Measurements from ENCODE around the gene ABLIM2.
A peak's percentile ranks its signal among the peaks of the same experiment; 100 is the strongest.

ABLIM2 gene

GRCh38 chr4:8070736-8071718 is 87.6 kb downstream of the ABLIM2 start:
- DNase-seq (ENCODE audit: low spot score): no peak

DNA sequence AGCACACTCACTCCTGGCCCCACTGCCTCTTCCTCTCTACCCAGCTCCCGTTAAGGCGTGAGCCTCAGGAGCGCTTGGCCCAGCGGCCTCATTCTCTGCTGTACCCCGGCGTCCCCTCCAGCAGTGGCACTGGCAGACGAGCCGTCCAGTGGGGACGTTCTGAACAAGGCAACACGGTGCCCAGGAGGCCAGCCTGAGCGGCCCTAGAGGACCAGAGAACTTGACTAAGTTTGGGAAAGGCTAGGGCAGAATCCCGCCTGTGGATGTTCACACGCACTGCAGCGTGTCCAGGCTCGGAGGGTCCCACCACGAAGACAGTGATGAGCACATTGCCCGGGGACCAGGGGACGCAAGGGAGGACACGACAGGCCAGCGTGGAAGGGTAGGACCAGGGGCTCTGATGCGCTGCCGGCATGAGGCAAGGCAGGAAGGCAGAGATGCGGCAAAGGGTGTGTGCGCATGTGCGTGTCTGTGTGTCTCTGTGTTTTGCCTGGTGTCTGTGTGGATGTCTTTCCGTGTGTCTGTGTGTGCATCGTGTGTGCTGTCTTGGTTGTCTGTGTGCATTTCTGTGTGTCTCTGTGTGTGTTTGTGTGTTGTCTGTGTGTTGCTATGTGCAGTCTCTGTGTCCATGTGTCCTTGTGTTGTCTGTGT is 89.4 kb downstream of the ABLIM2 start:
- no peak for DNase-seq (ENCODE audit: low spot score)

GRCh38 chr4:8067945-8068896 is 90.4 kb downstream of the ABLIM2 start:
- DNase-seq (ENCODE audit: low spot score): no peak

DNA sequence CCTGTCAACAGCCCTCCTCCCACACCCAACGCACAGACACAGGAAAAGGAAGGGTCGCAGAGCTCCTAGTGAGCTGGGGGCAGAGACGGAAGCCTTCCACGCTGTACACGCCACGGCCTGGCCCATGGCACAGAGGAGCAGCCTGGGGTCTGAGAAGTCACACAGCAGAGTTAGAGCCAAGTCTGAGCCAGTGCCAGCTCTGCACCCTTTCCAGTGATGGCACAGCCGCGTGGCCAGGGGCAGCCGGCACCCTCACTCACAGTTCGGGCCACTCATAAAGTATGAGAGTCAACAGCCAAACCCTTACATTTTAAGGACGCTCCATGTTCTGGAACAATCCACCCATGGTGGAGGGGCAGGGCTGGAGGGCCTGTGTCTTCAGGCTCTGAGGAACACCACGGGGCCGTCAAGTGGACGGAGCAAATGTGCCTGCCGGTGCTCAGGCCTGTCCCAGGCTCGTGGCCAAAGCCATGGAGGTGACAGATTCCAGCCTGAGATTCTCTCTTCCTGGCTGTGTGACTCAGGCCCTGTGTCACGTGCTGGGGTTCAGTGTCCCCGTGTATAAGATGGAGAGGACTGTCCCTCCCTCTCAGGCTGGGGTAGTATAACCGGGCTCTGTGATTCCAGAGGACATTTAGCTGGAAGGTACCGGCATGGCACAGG is 91.2 kb downstream of the ABLIM2 start:
- no peak for DNase-seq (ENCODE audit: low spot score)

DNA sequence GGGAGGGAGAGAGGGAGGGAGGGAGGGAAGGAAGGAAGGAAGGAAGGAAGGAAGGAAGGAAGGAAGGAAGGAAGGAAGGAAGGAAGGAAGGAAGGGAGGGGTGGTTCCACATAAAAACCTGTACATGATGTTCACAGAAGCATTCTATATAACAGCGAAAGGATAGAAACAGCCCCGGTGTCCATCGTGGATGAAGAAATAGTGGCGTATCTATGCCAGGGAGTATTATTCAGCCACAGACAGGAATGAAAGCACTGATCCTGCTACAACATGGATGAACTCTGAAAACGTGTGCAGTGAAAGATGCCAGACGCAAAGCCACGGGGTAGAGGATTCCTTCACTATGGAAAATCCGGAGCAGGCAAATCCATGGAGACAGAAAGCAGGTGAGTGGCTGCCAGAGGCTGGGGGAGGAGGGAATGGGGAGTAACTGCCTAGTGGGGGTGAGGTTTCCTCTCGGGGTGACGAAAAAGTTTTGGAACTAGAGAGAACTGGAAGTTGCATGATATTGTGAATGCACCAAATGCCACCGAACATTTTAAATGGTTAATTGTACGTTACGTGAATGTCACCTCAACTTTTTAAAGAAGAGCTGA is 92.2 kb downstream of the ABLIM2 start:
- no peak for DNase-seq (ENCODE audit: low spot score)

DNA sequence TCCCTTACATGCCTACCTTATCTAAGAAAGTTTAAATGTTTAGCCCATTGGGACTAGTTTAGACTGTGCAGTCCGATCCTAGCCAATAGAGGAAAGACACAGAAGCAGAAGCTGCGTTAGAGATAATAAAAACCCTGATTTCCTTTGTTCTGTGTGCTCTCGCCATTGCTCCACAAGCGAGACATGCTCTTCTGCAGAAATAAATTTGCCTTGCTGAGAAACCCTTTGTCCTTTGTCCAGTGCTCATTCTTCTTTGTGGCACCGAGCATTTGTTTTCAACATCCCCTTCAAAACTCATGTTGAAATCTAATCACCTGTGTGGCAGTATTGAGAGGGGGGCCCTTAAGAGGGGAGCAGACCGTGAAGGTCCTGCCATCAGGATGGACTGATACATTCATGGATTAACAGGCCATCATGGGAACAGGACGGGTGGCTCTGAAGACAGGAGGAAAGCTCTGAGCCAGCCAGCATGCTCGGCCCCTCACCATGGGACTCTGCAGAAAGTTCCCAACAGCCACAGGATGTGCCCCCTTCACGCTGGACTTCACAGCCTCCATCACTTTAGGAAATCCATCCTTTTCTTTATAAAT is 94.5 kb downstream of the ABLIM2 start:
- no peak for DNase-seq (ENCODE audit: low spot score)

DNA sequence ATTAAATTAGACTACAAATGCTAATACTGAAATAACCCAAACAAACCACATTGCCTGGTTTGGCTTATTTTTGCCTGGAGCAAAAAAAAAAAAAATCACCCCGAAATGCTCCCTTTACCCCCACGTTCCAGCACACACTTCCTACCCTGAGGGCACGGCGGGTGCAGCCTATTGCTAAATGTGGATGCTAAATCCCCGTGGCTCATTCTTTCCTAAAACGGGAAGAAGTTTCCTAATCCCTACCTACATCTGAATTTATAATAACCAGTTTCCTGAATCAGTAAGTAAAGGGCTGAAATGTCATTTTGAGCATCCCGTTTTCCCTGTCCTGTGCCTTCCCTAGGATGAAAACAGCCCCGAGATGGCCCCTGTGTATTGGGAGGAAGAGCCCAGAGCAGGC is 97.0 kb downstream of the ABLIM2 start:
- DNase-seq (ENCODE audit: low spot score): no peak

DNA sequence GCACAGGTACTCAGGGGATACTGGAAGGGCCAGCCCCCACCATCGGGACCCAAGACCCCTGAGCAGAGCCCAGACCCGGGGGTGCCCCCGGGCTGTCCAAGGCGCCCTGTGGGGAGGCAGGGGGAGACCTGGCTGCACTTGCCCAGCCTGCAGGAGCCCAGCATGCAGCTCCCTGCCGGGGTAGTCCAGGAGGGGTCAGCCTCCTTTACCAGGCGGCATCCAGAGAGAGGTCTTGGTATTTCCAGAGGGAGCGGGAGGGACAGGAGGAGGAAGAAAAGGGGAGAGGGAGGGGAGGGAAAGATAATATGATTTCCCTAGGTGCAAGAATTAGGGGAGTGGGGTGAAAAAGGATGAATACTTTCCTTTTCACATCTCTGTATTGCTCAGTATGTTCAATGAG is 97.5 kb downstream of the ABLIM2 start:
- no peak for DNase-seq (ENCODE audit: low spot score)

DNA sequence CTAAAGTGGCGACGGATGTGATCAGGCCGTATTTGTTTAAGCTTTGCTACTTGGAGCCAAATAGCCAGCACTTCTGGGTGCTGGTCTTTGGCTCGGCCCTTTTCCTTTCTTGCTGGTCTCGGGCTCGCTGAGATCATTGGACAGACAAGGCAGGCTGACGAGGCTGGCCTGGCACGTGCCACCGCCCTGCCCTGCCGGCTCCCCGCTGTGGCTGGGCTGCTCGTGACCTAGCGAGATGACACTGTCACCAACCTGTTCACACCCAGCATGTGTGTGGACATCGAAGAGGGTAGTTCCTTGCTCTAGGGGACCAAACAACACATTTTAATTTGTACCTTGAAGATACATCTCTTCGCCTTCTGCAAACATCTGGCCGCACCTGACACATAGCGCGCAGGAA is 98.0 kb downstream of the ABLIM2 start:
- no peak for DNase-seq (ENCODE audit: low spot score)

- peak; percentile 12 for DNase-seq (ENCODE audit: low spot score)
Observed at GRCh38 chr4:8058031-8058479, 100.6 kb downstream of the ABLIM2 start.

GRCh38 chr4:8055206-8055605 is 103.4 kb downstream of the ABLIM2 start:
- DNase-seq (ENCODE audit: low spot score): no peak

DNA sequence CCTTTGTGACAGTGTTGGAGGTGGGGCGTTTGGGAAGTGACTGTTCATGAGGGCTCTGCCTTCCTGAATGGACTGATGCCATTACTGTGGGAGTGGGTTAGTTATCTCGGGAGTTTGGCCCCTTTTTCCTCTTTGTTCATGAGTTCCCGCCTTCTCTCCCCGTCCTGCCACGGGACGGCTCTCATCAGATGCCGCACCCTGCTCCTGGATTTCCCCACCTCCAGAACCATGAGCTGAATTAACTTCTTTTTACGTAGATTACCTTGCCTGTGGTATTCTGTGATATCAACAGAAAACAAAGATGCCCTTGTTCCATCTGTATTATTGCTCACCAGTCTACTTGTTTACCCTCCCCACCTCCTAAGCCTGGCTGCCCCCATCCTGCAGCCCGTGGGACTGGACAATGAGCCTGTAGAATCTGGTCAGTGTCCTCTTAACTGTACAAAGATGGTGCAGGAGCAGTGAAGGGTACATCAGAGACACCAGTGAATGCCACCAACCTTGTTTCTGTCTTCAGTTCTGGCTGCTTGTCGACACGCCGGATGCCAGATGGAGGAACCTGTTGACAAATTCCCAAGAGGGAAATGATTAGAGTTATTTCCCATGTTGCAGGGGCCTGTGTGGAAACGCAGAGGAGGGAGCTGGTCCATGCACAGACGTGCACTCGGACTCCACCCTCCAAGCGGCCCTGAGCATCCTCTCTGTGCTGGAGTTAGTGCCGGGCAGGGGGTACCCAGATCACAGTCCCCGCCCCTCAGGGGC is 104.7 kb downstream of the ABLIM2 start:
- DNase-seq (ENCODE audit: low spot score): peak; percentile 11

GRCh38 chr4:8052160-8052691 is 106.4 kb downstream of the ABLIM2 start:
- no peak for DNase-seq (ENCODE audit: low spot score)

- DNase-seq (ENCODE audit: low spot score): no peak
Observed at GRCh38 chr4:8051644-8052043, 107.0 kb downstream of the ABLIM2 start.

DNA sequence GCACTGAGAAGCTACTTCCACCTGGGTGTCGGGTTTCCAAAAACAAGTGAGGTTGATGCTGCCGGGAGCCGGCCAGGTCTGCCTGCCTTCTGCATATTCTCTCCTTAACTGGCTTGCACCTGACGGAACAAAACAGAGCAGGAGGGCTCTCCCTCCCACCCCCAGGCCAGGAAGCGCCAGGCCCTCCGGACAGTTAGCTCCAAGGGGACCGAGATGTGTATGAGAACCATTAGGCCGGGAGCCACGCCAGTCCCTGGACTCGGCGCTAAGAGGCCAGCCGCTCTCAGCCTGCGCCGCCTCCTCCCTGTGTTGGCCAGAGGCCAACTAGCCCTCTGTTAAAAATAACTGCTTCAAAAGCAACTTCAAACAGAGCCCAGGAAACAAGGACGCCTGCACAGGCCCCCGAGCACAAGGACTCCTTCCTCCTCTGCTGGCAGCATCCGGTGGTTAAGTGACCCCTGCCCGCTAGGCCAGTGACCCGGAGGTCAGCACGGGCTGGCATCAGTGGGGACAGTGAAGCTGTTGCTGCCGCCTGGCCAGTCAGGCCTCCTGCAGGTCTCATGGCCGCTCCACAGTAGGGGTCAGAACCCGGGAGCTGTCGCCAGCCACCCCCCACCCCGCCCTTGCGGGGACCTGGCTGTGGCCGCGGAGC is 107.9 kb downstream of the ABLIM2 start:
- peak; percentile 59 for DNase-seq (ENCODE audit: low spot score)

DNA sequence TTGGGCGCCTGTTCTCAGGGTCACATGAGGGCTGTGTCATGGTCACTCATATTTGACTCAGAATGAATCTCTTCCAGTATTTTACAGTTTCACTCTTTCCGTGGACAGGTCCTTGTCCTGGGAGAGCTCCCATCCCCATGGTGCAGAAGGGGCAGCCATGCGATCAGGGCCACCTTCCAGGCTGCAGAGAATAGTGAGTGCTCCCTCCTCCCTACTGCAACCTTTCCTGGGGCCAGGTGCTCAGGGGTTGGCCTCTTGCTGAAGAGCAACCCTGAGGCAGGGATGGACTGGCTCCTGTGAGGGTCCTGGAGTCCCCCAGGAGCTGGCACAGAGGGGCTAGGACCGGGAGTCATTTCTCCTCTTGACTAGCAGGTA is 108.4 kb downstream of the ABLIM2 start:
- DNase-seq (ENCODE audit: low spot score): no peak

- DNase-seq (ENCODE audit: low spot score): no peak
Observed at GRCh38 chr4:8048856-8049676, 109.5 kb downstream of the ABLIM2 start.
